Measurements from ENCODE around the gene DHRS9. TPM values are rescaled to one million over a fixed set of nuclear protein-coding genes. Genes with fewer than 3 reads are reported as not detected.

Gene DHRS9
- polyA plus RNA-seq (ENCODE audit: insufficient read length in 3 of 3): under 1 TPM; 0.18 to 0.69 (median 0.58) TPM
- long read RNA-seq, donor 1: 0 reads
- long read RNA-seq, donor 2: 0 reads
- long read RNA-seq, donor 3: 0 reads
- long read RNA-seq, donor 4: 0 reads
- long read RNA-seq, donor 5: 0 reads
- long read RNA-seq, donor 6: 0 reads
- long read RNA-seq, donor 7: 0 reads
- long read RNA-seq, donor 8, partial matches to known transcripts: 0 of 1 reads
- long read RNA-seq, donor 8, other reads (novel, unspliced or antisense): 0 of 1 reads
- long read RNA-seq, donor 9: 0 reads
- long read RNA-seq, donor 10: 0 reads
- long read RNA-seq, donor 11: 0 reads
- long read RNA-seq, donor 12: 0 reads
- long read RNA-seq, donor 13: 0 reads
- long read RNA-seq, donor 14: 0 reads
- long read RNA-seq, donor 15: 0 reads
- long read RNA-seq, donor 16: 0 reads

GRCh38 chr2:169069341-169069740 lies at the start of gene DHRS9:
TSS of gene DHRS9 (plus strand) at chr2:169069563. CDS start at chr2:169081582, 12,019 bp downstream.
- no peak for DNase-seq (ENCODE audit: extremely low read depth in 1 of 11, low read depth in 9 of 11, low spot score in 4 of 11)

- DNase-seq (ENCODE audit: extremely low read depth in 1 of 11, low read depth in 9 of 11, low spot score in 4 of 11): no peak
These were observed 46.2 kb upstream of the DHRS9 start for GRCh38 chr2:169023161-169023560.

GRCh38 chr2:169026056-169026455 lies 43.3 kb upstream of the DHRS9 start:
- DNase-seq (ENCODE audit: extremely low read depth in 1 of 11, low read depth in 9 of 11, low spot score in 4 of 11): no peak

- no peak for DNase-seq (ENCODE audit: extremely low read depth in 1 of 11, low read depth in 9 of 11, low spot score in 4 of 11)
These were observed 42.1 kb upstream of the DHRS9 start for GRCh38 chr2:169027234-169027633.

DNA sequence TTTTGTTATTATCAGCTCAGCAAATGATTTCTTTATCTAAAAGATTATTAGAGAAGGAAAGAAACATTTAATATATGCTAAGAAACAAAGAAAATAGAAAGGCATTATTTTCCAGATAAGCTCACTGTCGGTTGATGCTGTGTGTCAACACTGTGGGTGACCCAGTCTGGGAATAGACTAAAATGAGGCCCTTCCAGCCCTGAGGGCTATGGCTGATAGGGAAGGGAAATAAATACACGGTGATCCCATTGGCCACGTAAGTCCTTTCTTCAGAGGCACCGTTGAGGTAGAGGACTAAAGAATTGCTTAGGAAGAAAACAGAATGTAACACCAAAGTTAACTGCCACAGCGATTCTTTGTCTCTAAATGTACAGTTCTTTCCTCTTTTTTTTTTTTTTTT lies 40.0 kb upstream of the DHRS9 start:
- DNase-seq (ENCODE audit: extremely low read depth in 1 of 11, low read depth in 9 of 11, low spot score in 4 of 11): no peak

- no peak for DNase-seq (ENCODE audit: extremely low read depth in 1 of 11, low read depth in 9 of 11, low spot score in 4 of 11)
These were observed 38.2 kb upstream of the DHRS9 start, which contains the start of gene ABCB11 for GRCh38 chr2:169031202-169031601. TSS of gene ABCB11 (minus strand) at chr2:169031324. CDS start at chr2:169018125, 13,199 bp downstream.

DNA sequence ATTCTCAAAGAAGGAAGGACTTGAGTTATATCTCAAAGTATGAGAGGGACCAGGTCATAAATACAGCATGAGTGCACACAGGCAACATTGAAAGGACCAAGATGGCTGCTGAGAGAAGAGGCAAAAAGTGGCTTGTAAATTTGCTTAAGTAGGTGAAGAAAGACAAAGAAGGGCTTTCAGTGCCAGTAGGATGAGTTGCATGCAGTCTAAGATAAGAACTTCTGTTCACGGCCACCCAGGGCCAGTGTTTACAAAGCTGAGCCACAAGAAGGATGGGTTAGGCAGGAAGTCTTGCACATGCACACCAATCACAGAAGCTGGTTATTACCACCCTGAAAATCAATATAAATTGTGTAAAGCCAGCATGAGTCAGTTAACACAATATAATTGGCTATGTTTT lies 35.1 kb upstream of the DHRS9 start:
- no peak for DNase-seq (ENCODE audit: extremely low read depth in 1 of 11, low read depth in 9 of 11, low spot score in 4 of 11)

DNA sequence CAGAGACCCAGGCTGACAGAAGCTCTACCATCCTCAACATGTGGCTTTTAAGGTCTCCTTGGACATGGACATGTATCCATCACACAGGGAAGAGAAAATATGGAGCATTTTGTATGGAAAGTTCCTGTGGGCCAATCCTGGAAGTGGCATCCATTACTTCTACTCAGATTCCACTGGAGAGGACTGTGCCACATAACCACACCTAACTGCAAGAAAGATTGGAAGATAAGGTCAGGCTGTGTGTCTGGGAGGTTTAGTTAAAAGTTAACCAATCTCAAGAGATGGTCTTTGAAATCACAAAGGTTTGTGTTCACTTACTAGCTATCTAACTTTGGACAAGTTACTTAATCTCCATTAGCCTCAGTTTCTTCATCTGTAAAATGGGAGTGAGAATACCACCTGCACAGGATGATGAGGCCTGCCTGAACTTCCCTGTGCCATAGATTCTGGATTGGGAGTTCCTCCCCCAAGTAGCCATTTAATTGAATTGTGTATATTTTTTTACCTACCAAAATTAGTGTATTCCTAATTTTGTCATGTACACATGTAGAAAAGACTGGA lies 34.3 kb upstream of the DHRS9 start:
- no peak for DNase-seq (ENCODE audit: extremely low read depth in 1 of 11, low read depth in 9 of 11, low spot score in 4 of 11)

- no peak for DNase-seq (ENCODE audit: extremely low read depth in 1 of 11, low read depth in 9 of 11, low spot score in 4 of 11)
These were observed 33.5 kb upstream of the DHRS9 start for GRCh38 chr2:169035887-169036286.

DNA sequence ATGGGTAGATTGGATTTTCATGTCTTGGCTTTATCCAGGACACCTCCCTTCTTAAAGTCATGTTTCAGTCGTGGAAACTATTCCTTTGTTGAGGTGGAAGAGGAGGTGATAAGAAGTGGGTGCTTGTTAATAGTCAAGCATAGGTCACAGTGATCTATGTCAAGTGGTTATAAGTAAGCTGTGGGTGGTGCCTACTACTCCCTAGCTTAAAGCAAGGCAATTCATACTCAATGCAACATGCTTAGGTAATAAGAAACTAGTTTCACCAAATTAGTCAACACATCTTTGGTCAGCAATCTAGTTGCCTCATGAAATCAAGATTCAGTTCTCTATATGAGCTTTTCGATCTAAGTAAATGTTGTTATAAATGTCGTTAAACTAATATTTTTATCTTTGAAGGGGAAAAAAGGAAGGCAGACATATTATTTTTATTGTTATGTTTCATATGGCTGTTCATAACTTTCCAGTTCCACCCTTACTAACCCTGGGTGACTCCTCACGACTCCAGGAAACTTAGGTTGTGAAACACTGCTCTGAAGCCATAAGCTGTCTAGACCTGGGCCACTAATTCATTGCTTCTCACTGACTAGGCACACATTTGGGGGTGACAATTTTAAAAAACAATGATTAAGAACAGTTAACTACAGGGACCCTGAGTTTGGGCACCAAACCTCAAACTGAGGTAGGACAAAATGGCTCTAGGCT lies 32.5 kb upstream of the DHRS9 start:
- DNase-seq (ENCODE audit: extremely low read depth in 1 of 11, low read depth in 9 of 11, low spot score in 4 of 11): no peak

DNA sequence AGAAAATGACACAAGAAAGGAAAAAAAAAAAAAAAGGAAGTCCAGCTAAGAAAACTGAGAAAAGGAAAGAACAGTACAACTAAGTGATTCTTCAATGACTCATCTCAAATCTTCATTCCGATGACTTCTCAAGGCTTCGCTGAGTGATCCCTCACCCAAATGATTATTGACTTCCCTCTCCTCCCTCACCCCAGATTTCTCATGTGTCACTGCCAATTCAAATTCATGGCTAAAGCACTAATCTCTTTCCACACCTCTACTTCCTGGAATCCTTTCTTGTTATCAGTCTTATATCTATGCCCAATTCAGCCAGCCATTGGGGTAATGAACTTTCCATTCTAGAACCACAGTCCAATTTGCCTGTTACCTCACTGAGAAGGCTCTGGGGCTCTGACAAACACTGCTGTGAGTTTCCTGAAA lies 31.0 kb upstream of the DHRS9 start:
- DNase-seq (ENCODE audit: extremely low read depth in 1 of 11, low read depth in 9 of 11, low spot score in 4 of 11): no peak

DNA sequence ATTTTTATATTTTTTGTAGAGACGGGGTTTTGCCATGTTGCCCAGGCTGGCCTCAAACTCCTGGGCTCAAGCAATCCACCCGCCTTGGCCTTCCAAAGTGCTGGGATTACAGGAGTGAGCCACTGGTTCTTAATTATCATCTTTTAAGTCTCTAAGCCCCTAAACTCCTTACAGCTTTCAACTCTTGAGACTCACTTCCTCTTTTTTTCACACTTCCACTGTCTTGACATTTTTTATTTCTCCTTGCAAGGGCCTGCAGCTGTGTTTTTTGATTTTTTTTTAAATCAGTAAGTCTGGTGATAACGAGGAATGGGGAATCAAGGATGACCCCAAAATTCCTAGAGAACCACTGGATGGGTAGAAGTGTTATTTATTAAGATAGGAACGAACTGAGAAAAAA lies 29.7 kb upstream of the DHRS9 start:
- no peak for DNase-seq (ENCODE audit: extremely low read depth in 1 of 11, low read depth in 9 of 11, low spot score in 4 of 11)

GRCh38 chr2:169041594-169041993 lies 27.8 kb upstream of the DHRS9 start:
- no peak for DNase-seq (ENCODE audit: extremely low read depth in 1 of 11, low read depth in 9 of 11, low spot score in 4 of 11)

- DNase-seq (ENCODE audit: extremely low read depth in 1 of 11, low read depth in 9 of 11, low spot score in 4 of 11): no peak
These were observed 26.5 kb upstream of the DHRS9 start for GRCh38 chr2:169042856-169043255.

DNA sequence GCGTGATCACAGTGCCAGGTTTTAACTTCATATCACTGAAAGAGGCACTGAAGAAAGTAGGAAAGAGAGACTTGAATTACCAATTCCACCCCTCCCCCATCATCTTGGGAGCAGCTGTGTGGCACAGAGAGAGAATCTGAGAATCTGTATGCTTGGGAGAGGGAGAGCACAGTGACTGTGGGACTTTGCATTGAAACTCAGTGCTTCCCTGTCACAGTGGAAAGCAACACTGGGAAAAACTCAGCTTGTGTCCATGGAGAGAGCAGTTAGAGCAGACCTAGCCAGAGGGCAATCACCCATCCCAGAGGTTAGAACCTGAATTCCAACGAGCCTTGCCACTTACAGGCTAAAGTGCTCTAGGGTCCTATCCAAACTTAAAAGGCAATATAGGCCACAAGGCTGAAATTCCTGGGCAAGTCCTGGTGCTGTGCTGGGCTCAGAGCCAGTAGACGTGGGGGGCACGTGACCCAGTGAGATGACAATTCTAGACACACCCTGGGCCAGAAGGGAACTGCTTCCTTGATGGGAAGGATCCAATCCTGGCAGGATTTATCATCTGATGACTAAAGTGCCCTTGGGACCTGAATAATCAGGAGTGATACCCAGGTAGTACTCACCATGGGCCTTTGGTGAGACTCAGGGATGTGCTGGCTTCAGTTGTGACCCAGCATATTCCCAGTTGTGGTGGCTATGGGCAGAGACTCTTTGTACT lies 22.8 kb upstream of the DHRS9 start:
- DNase-seq (ENCODE audit: extremely low read depth in 1 of 11, low read depth in 9 of 11, low spot score in 4 of 11): no peak

DNA sequence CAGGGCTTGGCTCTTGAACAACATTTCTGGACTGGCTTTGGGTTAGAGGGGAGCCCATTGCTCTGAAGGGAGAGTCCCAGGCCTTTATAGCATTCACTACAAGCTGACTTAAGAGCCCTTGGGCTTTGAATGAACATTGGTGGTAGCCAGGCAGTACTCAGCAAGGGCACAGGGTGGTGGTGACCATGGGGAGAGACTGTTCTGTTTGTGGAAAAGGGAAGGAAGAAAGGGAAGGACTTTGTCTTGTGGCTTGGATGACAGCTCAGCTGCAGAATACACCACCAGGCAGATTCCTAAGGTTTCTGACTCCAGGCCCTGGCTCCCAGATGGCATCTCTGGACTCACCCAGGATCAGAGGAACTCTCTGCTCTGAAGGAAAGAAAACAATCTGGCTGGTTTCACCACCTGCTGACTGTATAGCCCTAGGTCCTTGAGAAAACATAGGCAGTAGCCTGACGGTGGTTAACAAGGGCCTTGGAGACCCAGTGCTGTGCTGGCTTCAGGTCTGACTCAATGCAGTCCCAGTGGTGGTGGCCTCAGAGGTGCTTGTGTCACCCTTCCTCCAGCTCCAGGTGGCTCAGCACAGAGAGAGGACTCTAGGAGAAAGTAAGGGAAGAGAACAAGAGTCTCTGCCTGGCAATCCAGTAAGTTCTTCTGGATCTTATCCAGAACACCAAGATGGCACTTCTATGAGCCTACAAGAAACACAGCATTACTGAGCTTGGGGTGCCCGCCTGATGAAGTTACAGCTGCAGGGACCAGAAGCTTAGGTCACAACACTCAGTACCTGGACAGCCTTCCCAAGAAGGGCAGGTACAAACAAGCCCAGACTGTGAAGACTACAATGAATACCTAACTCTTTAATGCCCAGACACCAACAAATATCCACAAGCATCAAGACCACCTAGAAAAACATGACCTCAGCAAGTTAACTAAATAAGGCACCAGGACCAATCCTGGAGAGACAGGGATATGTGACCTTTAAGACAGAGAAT lies 21.8 kb upstream of the DHRS9 start:
- DNase-seq (ENCODE audit: extremely low read depth in 1 of 11, low read depth in 9 of 11, low spot score in 4 of 11): no peak

- DNase-seq (ENCODE audit: extremely low read depth in 1 of 11, low read depth in 9 of 11, low spot score in 4 of 11): no peak
These were observed 20.2 kb upstream of the DHRS9 start for GRCh38 chr2:169049142-169049541.

DNA sequence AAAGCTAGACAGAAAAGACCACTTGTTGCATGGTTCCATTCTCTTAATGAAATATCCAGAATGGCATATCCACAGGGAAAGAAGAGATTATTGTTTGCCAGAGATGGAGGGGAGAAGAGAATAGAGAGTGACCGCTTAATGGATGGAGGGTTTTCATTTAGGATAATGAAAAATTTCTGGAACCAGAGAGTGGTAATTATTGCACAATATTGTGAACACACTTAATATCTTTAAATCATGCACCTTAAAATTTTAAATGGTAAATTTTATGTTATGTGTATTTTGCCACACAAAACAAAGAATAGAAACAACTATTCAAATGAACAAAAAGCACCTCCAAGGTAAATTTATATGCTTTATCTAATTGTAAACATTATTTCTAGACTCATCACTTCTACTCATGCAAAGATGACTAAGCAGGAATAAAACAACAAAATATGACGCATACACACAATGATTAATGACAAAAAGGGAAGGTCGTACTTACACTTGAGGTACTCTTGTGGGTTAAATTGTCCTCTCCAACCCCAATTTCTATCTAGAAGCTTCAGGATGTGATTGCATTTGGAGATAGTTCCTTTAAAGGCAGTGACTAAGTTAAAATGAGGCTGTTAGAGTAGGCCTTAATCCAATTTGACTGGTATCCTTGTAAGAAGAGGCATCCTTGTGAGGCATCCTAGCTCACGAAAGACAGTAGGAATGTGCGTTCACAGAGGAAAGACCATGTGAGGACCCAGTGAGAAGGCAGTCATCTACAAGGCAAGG lies 18.7 kb upstream of the DHRS9 start:
- DNase-seq (ENCODE audit: extremely low read depth in 1 of 11, low read depth in 9 of 11, low spot score in 4 of 11): no peak
